Measurements from ENCODE around the gene THBD.
"Not testable (repeated sequence)": the region's sequence is repeated elsewhere in the genome, so short reads cannot be mapped to it uniquely, and the experiment has no call there.

Gene THBD

GRCh38 chr20:23028392-23028791 lies 21.1 kb downstream of the THBD start:
- Histone ChIP-seq H3K9me3 (ENCODE audit: control insufficient read depth, insufficient read depth, low read length) (no peaks in the 10 kb centered on the region), H3K27me3 (ENCODE audit: control insufficient read depth, insufficient read depth, low read length) (peaks cover 14% of the 10 kb centered on the region), H3K4me3 (ENCODE audit: low read depth, low read length) (no peak overlapping the region), H3K4me1 (ENCODE audit: control insufficient read depth, insufficient read depth, low read length) (no peaks in the 10 kb centered on the region), H3K36me3 (ENCODE audit: control insufficient read depth, insufficient read depth, low read length) (no peaks in the 10 kb centered on the region), H3K9ac (ENCODE audit: low read depth, low read length) (no peak overlapping the region)

DNA sequence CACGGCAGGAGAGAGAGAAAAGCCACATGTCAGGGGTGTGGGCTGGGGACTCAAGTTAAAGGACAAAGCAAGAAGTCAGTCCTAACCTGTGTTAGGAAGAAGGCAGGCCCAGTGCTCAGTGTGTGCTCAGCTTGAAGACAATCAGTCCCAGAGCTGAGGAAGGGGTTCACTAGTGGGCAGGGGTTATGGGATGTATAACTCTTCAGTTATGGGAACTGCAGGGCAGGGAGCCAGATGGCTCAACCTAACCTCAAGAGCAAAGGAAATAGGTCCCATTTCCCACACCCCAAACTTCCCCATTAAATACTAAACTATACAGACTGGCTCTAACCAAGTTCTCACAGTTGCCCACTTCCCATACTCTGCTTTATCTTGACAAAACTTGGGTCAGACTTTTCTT lies 21.8 kb downstream of the THBD start:
- no peaks in the 10 kb centered on the region for H3K9me3 ChIP-seq (ENCODE audit: control insufficient read depth, insufficient read depth, low read length)
- no peak overlapping the region for H3K9ac ChIP-seq (ENCODE audit: low read depth, low read length)
- no peaks in the 10 kb centered on the region for H3K4me1 ChIP-seq (ENCODE audit: control insufficient read depth, insufficient read depth, low read length)
- no peak overlapping the region for H3K4me3 ChIP-seq (ENCODE audit: low read depth, low read length)
- H3K36me3 ChIP-seq (ENCODE audit: control insufficient read depth, insufficient read depth, low read length): no peaks in the 10 kb centered on the region
- peaks cover 9% of the 10 kb centered on the region for H3K27me3 ChIP-seq (ENCODE audit: control insufficient read depth, insufficient read depth, low read length)

- H3K36me3 ChIP-seq (ENCODE audit: control insufficient read depth, insufficient read depth, low read length); H3K4me3 ChIP-seq (ENCODE audit: low read depth, low read length); H3K4me1 ChIP-seq (ENCODE audit: control insufficient read depth, insufficient read depth, low read length); H3K9me3 ChIP-seq (ENCODE audit: control insufficient read depth, insufficient read depth, low read length); H3K27me3 ChIP-seq (ENCODE audit: control insufficient read depth, insufficient read depth, low read length); H3K9ac ChIP-seq (ENCODE audit: low read depth, low read length): not testable (repeated sequence)
These were observed 24.0 kb downstream of the THBD start for GRCh38 chr20:23025503-23025902.

GRCh38 chr20:23024701-23025100 lies 24.8 kb downstream of the THBD start:
- H3K9me3 ChIP-seq (ENCODE audit: control insufficient read depth, insufficient read depth, low read length): no peaks in the 10 kb centered on the region
- no peak overlapping the region for H3K4me3 ChIP-seq (ENCODE audit: low read depth, low read length)
- H3K27me3 ChIP-seq (ENCODE audit: control insufficient read depth, insufficient read depth, low read length): peaks cover 7% of the 10 kb centered on the region
- H3K4me1 ChIP-seq (ENCODE audit: control insufficient read depth, insufficient read depth, low read length): no peaks in the 10 kb centered on the region
- H3K9ac ChIP-seq (ENCODE audit: low read depth, low read length): no peak overlapping the region
- no peaks in the 10 kb centered on the region for H3K36me3 ChIP-seq (ENCODE audit: control insufficient read depth, insufficient read depth, low read length)

DNA sequence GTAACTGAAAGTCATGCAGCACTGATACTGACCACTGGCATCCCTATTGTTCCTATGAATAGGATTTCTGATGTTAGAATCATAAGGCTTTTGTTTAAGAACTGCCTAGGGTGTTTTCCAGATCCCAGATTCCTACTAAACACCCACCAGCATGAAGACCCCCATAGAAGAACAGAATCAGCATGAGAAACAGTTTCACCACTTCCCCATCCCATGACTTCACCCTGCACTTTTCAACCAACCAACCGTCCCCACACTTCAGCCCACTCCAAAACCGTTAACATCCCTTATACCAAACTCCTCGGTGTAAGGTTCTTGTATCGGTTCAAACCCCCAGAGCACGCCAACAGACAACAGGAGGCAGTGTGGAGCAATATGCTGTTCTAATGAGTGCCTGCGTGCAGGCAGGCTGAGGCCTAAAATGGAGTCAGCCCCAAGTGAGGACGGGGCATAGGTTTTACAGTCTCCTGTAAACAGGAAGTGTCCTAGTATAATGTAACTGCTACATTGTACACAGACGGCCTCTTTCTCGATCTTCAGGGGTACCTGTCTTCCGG lies 25.8 kb downstream of the THBD start:
- no peak overlapping the region for H3K4me3 ChIP-seq (ENCODE audit: low read depth, low read length)
- peaks cover 2% of the 10 kb centered on the region for H3K27me3 ChIP-seq (ENCODE audit: control insufficient read depth, insufficient read depth, low read length)
- no peaks in the 10 kb centered on the region for H3K36me3 ChIP-seq (ENCODE audit: control insufficient read depth, insufficient read depth, low read length)
- H3K9me3 ChIP-seq (ENCODE audit: control insufficient read depth, insufficient read depth, low read length): no peaks in the 10 kb centered on the region
- H3K9ac ChIP-seq (ENCODE audit: low read depth, low read length): no peak overlapping the region
- H3K4me1 ChIP-seq (ENCODE audit: control insufficient read depth, insufficient read depth, low read length): no peaks in the 10 kb centered on the region

- peaks cover 2% of the 10 kb centered on the region for H3K27me3 ChIP-seq (ENCODE audit: control insufficient read depth, insufficient read depth, low read length)
- no peaks in the 10 kb centered on the region for H3K4me1 ChIP-seq (ENCODE audit: control insufficient read depth, insufficient read depth, low read length)
- no peaks in the 10 kb centered on the region for H3K9me3 ChIP-seq (ENCODE audit: control insufficient read depth, insufficient read depth, low read length)
- no peak overlapping the region for H3K9ac ChIP-seq (ENCODE audit: low read depth, low read length)
- H3K4me3 ChIP-seq (ENCODE audit: low read depth, low read length): no peak overlapping the region
- no peaks in the 10 kb centered on the region for H3K36me3 ChIP-seq (ENCODE audit: control insufficient read depth, insufficient read depth, low read length)
These were observed 26.6 kb downstream of the THBD start for GRCh38 chr20:23022849-23023248.

- no peaks in the 10 kb centered on the region for H3K4me1 ChIP-seq (ENCODE audit: control insufficient read depth, insufficient read depth, low read length)
- no peaks in the 10 kb centered on the region for H3K36me3 ChIP-seq (ENCODE audit: control insufficient read depth, insufficient read depth, low read length)
These were observed 27.5 kb downstream of the THBD start for GRCh38 chr20:23021951-23022350.

DNA sequence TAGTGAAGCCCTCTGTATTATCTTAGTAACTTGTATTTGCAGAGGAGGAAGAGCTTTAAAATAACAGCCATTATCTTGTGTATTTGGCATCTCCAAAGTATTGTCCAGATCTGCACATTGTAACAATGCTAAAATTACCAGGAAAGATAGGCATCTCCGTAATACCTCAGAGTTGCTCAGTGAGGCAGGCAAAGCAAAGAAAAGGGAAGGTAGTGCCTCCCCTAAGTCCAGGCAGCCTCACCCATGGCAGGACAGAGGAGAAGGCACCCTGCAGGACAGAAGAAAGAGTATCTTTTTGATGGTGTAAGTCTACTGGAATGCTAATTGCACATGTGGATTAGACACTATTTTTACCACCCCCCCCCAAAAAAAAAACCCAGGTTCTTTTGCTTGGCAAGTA lies 27.9 kb downstream of the THBD start:
- Histone ChIP-seq H3K9ac (ENCODE audit: low read depth, low read length) (no peak overlapping the region), H3K27me3 (ENCODE audit: control insufficient read depth, insufficient read depth, low read length) (no peaks in the 10 kb centered on the region)

More at GRCh38 chr20:23021951-23022350, 27.5 kb downstream of the THBD start:
- no peaks in the 10 kb centered on the region for H3K9me3 ChIP-seq (ENCODE audit: control insufficient read depth, insufficient read depth, low read length)
- H3K9ac ChIP-seq (ENCODE audit: low read depth, low read length): no peak overlapping the region
- H3K4me3 ChIP-seq (ENCODE audit: low read depth, low read length): no peak overlapping the region
- H3K27me3 ChIP-seq (ENCODE audit: control insufficient read depth, insufficient read depth, low read length): no peaks in the 10 kb centered on the region

GRCh38 chr20:23020230-23021018 lies 29.0 kb downstream of the THBD start:
- Histone ChIP-seq H3K27me3 (ENCODE audit: control insufficient read depth, insufficient read depth, low read length) (no peaks in the 10 kb centered on the region), H3K4me3 (ENCODE audit: low read depth, low read length) (no peak overlapping the region), H3K4me1 (ENCODE audit: control insufficient read depth, insufficient read depth, low read length) (no peaks in the 10 kb centered on the region), H3K36me3 (ENCODE audit: control insufficient read depth, insufficient read depth, low read length) (no peaks in the 10 kb centered on the region), H3K9ac (ENCODE audit: low read depth, low read length) (no peak overlapping the region), H3K9me3 (ENCODE audit: control insufficient read depth, insufficient read depth, low read length) (no peaks in the 10 kb centered on the region)

More for the DNA sequence above, 27.9 kb downstream of the THBD start:
- Histone ChIP-seq H3K9me3 (ENCODE audit: control insufficient read depth, insufficient read depth, low read length) (no peaks in the 10 kb centered on the region), H3K4me3 (ENCODE audit: low read depth, low read length) (no peak overlapping the region), H3K4me1 (ENCODE audit: control insufficient read depth, insufficient read depth, low read length) (no peaks in the 10 kb centered on the region), H3K36me3 (ENCODE audit: control insufficient read depth, insufficient read depth, low read length) (no peaks in the 10 kb centered on the region)

GRCh38 chr20:23019403-23019802 lies 30.1 kb downstream of the THBD start:
- no peaks in the 10 kb centered on the region for H3K9me3 ChIP-seq (ENCODE audit: control insufficient read depth, insufficient read depth, low read length)
- no peaks in the 10 kb centered on the region for H3K27me3 ChIP-seq (ENCODE audit: control insufficient read depth, insufficient read depth, low read length)
- H3K4me3 ChIP-seq (ENCODE audit: low read depth, low read length): no peak overlapping the region
- H3K4me1 ChIP-seq (ENCODE audit: control insufficient read depth, insufficient read depth, low read length): no peaks in the 10 kb centered on the region
- H3K9ac ChIP-seq (ENCODE audit: low read depth, low read length): no peak overlapping the region
- no peaks in the 10 kb centered on the region for H3K36me3 ChIP-seq (ENCODE audit: control insufficient read depth, insufficient read depth, low read length)

GRCh38 chr20:23018941-23019340 lies 30.5 kb downstream of the THBD start:
- Histone ChIP-seq H3K36me3 (ENCODE audit: control insufficient read depth, insufficient read depth, low read length) (no peaks in the 10 kb centered on the region), H3K27me3 (ENCODE audit: control insufficient read depth, insufficient read depth, low read length) (no peaks in the 10 kb centered on the region), H3K9me3 (ENCODE audit: control insufficient read depth, insufficient read depth, low read length) (no peaks in the 10 kb centered on the region), H3K9ac (ENCODE audit: low read depth, low read length) (no peak overlapping the region), H3K4me3 (ENCODE audit: low read depth, low read length) (no peak overlapping the region), H3K4me1 (ENCODE audit: control insufficient read depth, insufficient read depth, low read length) (no peaks in the 10 kb centered on the region)

DNA sequence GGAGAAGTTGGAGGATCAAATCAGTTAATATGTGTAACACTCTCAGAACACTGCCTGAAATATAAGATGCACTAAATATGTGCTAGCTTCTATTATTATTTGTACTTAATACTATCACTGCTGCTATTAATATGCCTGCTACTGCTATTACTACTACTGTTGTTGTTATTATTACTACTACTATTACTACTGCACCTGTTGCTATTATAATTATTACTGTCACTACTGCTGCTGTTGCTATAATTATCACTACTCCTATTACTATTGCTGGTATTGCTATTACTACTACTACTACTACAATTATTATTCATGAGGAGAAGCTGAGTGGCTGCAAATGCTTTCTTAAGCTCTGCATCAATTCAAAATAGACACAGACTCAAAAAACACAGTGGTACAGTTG lies 31.0 kb downstream of the THBD start:
- Histone ChIP-seq H3K27me3 (ENCODE audit: control insufficient read depth, insufficient read depth, low read length) (no peaks in the 10 kb centered on the region), H3K4me1 (ENCODE audit: control insufficient read depth, insufficient read depth, low read length) (no peaks in the 10 kb centered on the region), H3K9me3 (ENCODE audit: control insufficient read depth, insufficient read depth, low read length) (no peaks in the 10 kb centered on the region), H3K4me3 (ENCODE audit: low read depth, low read length) (no peak overlapping the region), H3K36me3 (ENCODE audit: control insufficient read depth, insufficient read depth, low read length) (no peaks in the 10 kb centered on the region), H3K9ac (ENCODE audit: low read depth, low read length) (no peak overlapping the region)

All from iPS-15b (cell line).